ENCODE results near the gene PCDHGA6.
A peak's percentile ranks its signal among the peaks of the same experiment; 100 is the strongest.
"Not testable (repeated sequence)": the region's sequence is repeated elsewhere in the genome, so short reads cannot be mapped to it uniquely, and the experiment has no call there.

Gene PCDHGA6

DNA sequence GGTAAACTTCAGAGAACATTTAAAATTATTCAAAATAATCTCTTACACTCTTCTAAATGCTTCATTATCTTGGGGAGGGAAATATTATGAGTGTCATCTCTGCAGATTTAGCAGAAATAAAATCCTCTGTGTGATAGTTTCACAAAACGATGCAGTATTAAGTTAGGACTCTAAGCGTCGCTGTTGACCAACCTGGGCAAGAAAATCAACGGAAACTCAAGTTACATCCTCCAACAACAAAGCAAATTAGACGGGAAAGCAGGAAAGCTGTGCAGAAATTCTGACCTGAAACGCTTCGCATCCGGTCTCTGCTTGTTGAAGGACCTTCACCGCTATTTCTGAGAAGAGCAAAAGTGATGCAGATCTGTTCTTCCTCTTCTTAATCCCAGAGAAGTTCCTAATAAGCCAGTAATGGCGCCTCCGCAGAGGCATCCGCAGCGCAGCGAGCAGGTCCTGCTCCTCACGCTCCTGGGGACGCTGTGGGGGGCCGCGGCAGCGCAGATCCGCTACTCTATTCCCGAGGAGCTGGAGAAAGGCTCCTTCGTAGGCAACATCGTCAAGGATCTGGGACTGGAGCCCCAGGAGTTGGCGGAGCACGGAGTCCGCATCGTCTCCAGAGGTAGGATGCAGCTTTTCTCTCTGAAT lies at the start of gene PCDHGA6:
TSS of gene PCDHGA6 (plus strand) at position 219 of the 645 bp plus-strand sequence. CDS start at position 412, 193 bp downstream.
- DNase-seq = no peak

- peak; percentile 23 for DNase-seq
Measured at GRCh38 chr5:141326088-141326854, 47.4 kb upstream of the PCDHGA6 start.

DNA sequence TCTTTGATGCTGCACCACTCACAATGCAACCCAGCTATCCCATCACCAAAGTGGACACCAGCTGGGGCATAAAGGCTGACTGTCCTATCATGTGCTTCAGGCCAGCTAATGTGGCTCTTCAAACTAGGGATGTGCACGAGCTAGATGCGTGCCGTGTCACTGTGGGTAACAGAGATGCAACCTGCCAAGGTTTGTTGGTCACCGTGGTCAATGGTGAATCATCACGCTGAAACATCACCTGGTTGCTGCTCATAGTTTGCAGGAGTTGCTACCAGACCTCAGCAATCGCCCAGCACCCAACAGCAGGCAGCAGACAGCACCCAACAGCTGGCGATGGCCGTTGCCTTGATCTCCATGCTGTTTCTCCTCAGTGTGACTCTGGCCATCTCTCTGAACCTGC lies 45.5 kb upstream of the PCDHGA6 start:
- DNase-seq = no peak

GRCh38 chr5:141330299-141331080 lies 43.2 kb upstream of the PCDHGA6 start, which contains the start of gene PCDHGA1:
PCDHGA1 (plus strand) TSS chr5:141330514.
- DNase-seq = peak; percentile 2

- DNase-seq = not testable (repeated sequence)
Measured at GRCh38 chr5:141332571-141332970, 41.1 kb upstream of the PCDHGA6 start.

DNA sequence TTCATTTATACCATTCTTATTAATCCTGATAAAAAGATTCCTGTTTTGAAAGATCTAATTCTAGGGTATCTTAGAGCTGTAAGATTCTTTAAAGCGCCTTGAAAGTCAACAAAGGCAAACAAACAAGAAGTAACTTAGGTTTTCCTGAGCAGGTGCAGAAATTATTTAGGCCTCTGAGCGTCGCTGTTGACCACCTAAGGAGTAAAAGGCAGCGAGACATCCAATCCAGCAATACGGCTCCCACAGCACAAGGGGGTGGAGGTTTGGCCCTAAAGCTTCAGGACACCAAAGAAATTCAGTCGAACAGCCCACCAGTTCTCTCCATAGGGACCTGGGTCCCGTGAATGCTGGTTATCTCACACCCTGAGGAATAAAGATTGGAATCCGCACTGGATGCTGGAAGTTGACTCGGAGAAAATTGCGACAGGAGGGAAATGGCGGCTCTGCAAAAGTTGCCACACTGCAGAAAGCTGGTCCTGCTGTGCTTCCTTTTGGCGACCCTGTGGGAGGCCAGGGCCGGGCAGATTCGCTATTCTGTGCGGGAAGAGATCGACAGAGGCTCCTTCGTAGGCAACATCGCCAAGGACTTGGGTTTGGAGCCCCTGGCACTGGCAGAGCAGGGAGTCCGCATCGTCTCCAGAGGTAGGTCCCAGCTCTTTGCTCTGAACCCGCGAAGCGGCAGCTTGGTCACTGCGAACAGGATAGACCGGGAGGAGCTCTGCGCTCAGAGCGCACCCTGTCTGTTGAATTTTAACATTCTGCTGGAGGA lies 35.0 kb upstream of the PCDHGA6 start, which contains the start of gene PCDHGA2:
TSS of gene PCDHGA2 (plus strand) at position 223 of the 769 bp plus-strand sequence.
- DNase-seq = no peak

GRCh38 chr5:141340781-141341354 lies 32.8 kb upstream of the PCDHGA6 start:
- DNase-seq = not testable (repeated sequence)

DNA sequence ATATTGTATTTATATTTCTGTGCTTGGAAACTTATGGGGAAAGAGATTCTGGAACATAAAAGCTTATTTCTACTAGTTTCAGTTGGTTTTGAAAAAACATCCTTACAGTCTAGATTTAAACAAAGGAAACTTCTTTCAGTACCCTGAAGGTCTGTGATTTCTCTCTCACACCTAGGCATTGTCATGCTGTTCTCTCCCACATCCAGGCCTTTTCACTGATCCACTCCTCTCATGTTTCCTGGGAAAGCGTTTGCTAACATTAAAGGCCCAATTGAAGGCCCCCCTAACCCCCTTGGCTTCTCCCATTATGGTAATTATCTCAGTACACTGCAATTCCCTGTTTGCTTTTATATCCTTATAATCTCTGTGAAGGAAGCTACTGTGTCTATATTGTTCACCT lies 30.9 kb upstream of the PCDHGA6 start:
- no peak for DNase-seq

- no peak for DNase-seq
Measured at GRCh38 chr5:141343242-141343952, 30.3 kb upstream of the PCDHGA6 start, which contains the start of gene PCDHGA3. PCDHGA3 (plus strand) TSS chr5:141343829; CDS start chr5:141344034, 205 bp downstream.

GRCh38 chr5:141343953-141344463 lies 29.7 kb upstream of the PCDHGA6 start:
- no peak for DNase-seq

DNA sequence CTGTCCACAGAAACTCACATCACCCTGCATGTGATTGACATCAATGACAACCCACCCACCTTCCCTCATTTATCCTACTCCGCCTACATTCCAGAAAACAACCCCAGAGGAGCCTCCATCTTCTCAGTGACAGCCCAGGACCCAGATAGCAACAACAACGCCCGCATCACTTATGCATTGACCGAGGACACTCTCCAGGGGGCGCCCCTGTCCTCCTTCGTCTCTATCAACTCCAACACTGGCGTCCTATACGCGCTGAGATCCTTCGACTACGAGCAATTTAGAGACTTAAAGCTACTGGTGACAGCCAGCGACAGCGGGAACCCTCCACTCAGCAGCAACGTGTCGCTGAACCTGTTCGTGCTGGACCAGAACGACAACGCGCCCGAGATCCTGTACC lies 28.4 kb upstream of the PCDHGA6 start:
- no peak for DNase-seq

GRCh38 chr5:141346017-141346416 lies 27.7 kb upstream of the PCDHGA6 start:
- DNase-seq = not testable (repeated sequence)

- peak; percentile 13 for DNase-seq
Measured at GRCh38 chr5:141349917-141350619, 23.6 kb upstream of the PCDHGA6 start, which contains the start of gene PCDHGB1. PCDHGB1 (plus strand) TSS chr5:141350099; CDS start chr5:141350261, 162 bp downstream.

- no peak for DNase-seq
Measured at GRCh38 chr5:141351591-141351990, 22.1 kb upstream of the PCDHGA6 start.

DNA sequence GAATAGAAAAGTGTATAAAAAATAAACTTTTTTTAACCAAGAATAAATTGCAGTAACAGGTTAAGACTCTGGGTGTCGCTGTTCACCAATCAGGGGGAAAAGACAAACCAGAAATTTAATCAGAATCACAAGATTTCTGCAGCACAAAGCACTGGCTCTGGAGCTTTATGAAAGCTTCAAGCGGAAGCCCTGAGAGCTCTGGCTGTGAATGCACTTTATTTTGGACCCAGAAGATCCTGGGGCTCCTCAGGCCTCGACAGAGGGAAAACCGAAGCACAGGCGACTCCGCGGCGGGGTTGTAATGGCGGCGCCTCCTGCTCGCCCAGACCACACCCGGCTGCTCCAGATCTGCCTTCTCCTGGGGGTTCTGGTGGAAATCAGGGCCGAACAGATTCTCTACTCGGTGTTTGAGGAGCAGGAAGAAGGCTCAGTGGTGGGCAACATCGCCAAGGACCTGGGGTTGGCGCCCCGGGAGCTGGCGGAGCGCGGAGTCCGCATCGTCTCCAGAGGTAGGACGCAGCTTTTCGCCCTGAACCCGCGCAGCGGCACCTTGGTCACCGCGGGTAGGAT lies 18.7 kb upstream of the PCDHGA6 start, which contains the start of gene PCDHGA4:
TSS of gene PCDHGA4 (plus strand) at position 122 of the 570 bp plus-strand sequence. CDS start at position 209, 87 bp downstream.
- DNase-seq = no peak

GRCh38 chr5:141355641-141356040 lies 18.1 kb upstream of the PCDHGA6 start:
- DNase-seq = no peak

DNA sequence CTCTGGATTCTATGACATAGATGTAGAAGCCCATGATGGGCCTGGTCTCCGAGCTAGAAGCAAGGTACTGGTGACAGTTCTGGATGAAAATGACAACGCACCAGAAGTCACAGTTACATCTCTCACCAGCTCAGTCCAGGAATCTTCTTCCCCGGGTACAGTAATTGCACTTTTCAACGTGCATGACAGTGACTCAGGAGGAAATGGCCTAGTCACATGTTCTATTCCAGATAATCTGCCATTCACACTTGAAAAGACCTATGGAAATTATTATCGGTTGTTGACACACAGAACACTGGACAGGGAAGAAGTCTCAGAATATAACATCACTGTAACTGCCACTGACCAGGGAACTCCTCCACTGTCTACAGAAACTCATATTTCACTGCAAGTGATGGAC lies 17.6 kb upstream of the PCDHGA6 start:
- no peak for DNase-seq

GRCh38 chr5:141356950-141357349 lies 16.7 kb upstream of the PCDHGA6 start:
- DNase-seq = no peak

DNA sequence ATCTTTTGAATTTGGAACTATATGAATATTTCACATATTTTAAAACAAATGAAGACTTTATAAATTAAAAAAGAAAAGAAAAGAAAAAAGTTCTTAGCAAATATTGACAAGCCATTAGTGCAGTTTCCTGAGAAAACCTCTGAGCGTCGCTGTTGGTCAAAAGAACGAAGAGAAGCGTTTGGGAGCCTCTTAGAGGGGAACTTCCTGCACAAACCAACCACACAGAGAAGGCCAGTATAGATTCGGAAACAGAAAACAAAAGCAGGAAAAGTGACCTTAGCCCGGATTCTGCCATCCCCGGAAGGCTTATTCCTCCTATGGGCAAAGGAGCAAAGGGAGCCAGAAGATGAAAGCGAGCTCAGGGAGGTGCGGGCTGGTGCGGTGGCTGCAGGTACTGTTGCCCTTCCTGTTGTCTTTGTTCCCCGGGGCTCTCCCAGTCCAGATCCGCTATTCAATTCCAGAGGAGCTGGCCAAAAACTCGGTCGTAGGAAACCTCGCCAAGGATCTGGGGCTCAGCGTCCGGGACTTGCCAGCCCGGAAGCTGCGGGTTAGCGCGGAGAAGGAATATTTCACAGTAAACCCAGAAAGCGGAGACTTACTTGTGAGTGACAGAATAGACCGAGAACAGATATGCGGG lies 13.8 kb upstream of the PCDHGA6 start, which contains the start of gene PCDHGB2:
TSS of gene PCDHGB2 (plus strand) at position 205 of the 637 bp plus-strand sequence. CDS start at position 347, 142 bp downstream.
- no peak for DNase-seq
